C4-2B (cell line): ENCODE measurements around the gene TMEM143.

ENCODE experiments used
- CTCF ChIP-seq: fragments of 450-650 bp; conservative IDR thresholded peaks from 2 replicates; pipeline ENCODE4 v1.5.1; 2017; ENCODE audit warnings: mild to moderate bottlenecking
- ZFX ChIP-seq: fragments of 450-650 bp; IDR thresholded peaks from 2 replicates; pipeline ENCODE4 v1.6.1; 2017

- TF ChIP-seq CTCF (no peak), ZFX (peak; percentile 99)
Observed at GRCh38 chr19:48390188-48391099, 26.7 kb upstream of the TMEM143 start.
